Measurements from ENCODE around the gene C21orf91. TPM values are rescaled to one million over a fixed set of nuclear protein-coding genes. Genes with fewer than 3 reads are reported as not detected.

Gene C21orf91
- total RNA-seq, 1 experiment from 2014 or later = 16.9 TPM

DNA sequence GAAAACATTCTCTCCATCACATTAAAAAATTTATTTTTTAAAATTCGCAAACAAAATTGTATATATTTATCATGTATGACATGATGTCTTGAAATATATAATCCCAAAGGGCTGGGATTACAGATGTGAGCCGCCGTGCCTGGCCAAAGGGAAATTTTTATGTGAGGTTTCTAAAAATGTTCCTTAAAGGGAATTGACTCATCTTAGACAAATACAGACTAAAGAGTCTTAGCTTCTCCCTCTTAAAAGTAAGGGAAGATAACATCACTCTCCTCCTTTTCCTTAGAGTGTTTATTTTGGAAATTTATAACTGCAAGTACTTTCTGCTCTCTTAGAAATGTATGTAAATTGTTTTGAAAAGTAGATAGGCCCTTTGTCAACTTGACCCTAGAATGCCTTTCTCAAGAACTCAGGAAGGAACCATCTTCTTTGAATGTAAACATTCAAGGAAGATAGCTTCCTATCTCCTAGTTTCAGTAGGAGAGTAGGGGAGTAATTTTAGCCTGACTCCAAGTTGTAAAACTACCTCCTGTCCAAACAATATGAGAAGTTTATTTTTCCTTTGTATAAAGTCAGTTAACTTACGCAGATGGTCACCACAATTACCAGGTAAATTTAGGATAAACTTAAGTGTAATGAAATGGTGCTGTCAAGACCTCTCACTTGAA, 59.5 kb downstream of the C21orf91 start:
- POLR2A ChIA-PET = no interaction called here
- no peak overlapping the region for H3K4me3 Mint-ChIP-seq (ENCODE audit: unreplicated experiment)
- CTCF ChIA-PET = no interaction called here

DNA sequence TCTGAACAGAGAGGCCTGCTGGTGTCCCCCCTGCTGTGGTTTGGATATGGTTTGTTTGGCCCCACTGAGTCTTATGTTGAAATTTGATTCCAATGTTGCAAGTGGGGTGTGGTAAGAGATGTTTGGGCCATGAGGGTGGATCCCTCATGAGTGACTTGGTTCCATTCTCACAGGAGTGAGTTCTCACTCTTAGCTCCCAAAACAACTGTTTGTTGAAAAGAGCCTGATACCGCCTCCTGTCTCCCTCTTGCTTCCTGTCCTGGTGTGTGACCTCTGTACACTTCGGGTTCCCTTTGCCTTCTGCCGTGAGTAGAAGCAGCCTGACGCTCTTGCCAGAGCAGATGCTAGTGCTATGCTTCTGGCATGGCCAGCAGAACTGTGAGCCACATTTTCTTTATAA, 60.5 kb downstream of the C21orf91 start:
- DNase-seq = no peak
- intact Hi-C loops (cut with micrococcal nuclease; ENCODE audit: unreplicated experiment) = no loop called here
- Mint-ChIP-seq H3K4me3 (ENCODE audit: unreplicated experiment) (no peak overlapping the region), H3K4me1 (ENCODE audit: low read depth, unreplicated experiment) (peaks cover 5% of the 10 kb centered on the region), H3K27me3 (ENCODE audit: insufficient read depth, unreplicated experiment) (no peaks in the 10 kb centered on the region), H3K36me3 (ENCODE audit: insufficient read depth, unreplicated experiment) (no peaks in the 10 kb centered on the region), H3K27ac (ENCODE audit: unreplicated experiment) (no peak overlapping the region), H3K9me3 (ENCODE audit: unreplicated experiment) (no peaks in the 10 kb centered on the region)
- no TSS peak for BruUV-seq (replicated peaks)
- ChIA-PET CTCF (no interaction called here), POLR2A (no interaction called here)
- H3K36me3 ChIP-seq (ENCODE audit: control insufficient read depth, insufficient read depth, low read length) = no peaks in the 10 kb centered on the region
- H3K27me3 ChIP-seq (replicated peaks; ENCODE audit: control insufficient read depth, insufficient read depth, low read length) = no peaks in the 10 kb centered on the region
- H3K9me3 ChIP-seq = no peaks in the 10 kb centered on the region
- H3K4me3 ChIP-seq (ENCODE audit: low read depth, low read length) = no peak overlapping the region
- peaks cover 13% of the 10 kb centered on the region; the same call in 1 of the 2 replicates for H3K4me1 ChIP-seq
- TF ChIP-seq CTCF (IDR thresholded peaks at IDR 0.05; ENCODE audit: insufficient read depth in 1 of 2, low read depth in 1 of 2, low read length in 1 of 2, severe bottlenecking in 1 of 2, unreplicated experiment in 1 of 2) = no peak

More for the DNA sequence above, 59.5 kb downstream of the C21orf91 start:
- no peaks in the 10 kb centered on the region for H3K36me3 ChIP-seq (ENCODE audit: control insufficient read depth, insufficient read depth, low read length)
- H3K9me3 ChIP-seq = no peaks in the 10 kb centered on the region
- Mint-ChIP-seq H3K9me3 (ENCODE audit: unreplicated experiment) (no peaks in the 10 kb centered on the region), H3K4me1 (ENCODE audit: low read depth, unreplicated experiment) (peaks cover 5% of the 10 kb centered on the region), H3K27ac (ENCODE audit: unreplicated experiment) (no peak overlapping the region), H3K36me3 (ENCODE audit: insufficient read depth, unreplicated experiment) (no peaks in the 10 kb centered on the region), H3K27me3 (ENCODE audit: insufficient read depth, unreplicated experiment) (no peaks in the 10 kb centered on the region)
- no TSS peak for BruUV-seq (replicated peaks)
- no peaks in the 10 kb centered on the region for H3K27me3 ChIP-seq (replicated peaks; ENCODE audit: control insufficient read depth, insufficient read depth, low read length)
- H3K4me1 ChIP-seq = peaks cover 13% of the 10 kb centered on the region; the same call in 1 of the 2 replicates
- intact Hi-C loops (cut with micrococcal nuclease; ENCODE audit: unreplicated experiment) = no loop called here
- no peak overlapping the region for H3K4me3 ChIP-seq (ENCODE audit: low read depth, low read length)
- no peak for TF ChIP-seq CTCF (IDR thresholded peaks at IDR 0.05; ENCODE audit: insufficient read depth in 1 of 2, low read depth in 1 of 2, low read length in 1 of 2, severe bottlenecking in 1 of 2, unreplicated experiment in 1 of 2)
- no peak for DNase-seq

DNA sequence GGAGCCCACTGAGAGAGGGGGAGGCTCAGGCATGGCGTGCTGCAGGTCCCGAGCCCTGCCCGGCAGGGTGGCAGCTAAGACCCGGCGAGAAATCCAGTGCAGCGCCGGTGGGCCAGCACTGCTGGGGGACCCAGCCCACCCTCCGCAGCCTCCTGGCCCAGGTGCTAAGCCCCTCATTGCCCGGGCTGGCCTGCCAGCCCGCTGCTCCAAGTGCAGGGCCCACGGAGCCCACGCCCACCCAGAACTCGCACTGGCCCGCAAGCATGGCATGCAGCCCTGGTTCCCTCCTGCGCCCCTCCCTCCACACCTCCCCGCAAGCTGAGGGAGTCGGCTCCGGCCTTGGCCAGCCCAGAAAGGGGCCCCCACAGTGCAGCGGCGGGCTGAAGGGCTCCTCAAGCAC, 61.5 kb downstream of the C21orf91 start:
- Histone ChIP-seq H3K4me3 (ENCODE audit: low read depth, low read length) (no peak overlapping the region), H3K27me3 (replicated peaks; ENCODE audit: control insufficient read depth, insufficient read depth, low read length) (no peaks in the 10 kb centered on the region), H3K4me1 (peaks cover 13% of the 10 kb centered on the region; the same call in 1 of the 2 replicates), H3K9me3 (no peaks in the 10 kb centered on the region), H3K36me3 (ENCODE audit: control insufficient read depth, insufficient read depth, low read length) (no peaks in the 10 kb centered on the region)
- POLR2A ChIA-PET = no interaction called here
- no peak overlapping the region for H3K27ac Mint-ChIP-seq (ENCODE audit: unreplicated experiment)
- intact Hi-C loops (cut with micrococcal nuclease; ENCODE audit: unreplicated experiment) = no loop called here
- no peaks in the 10 kb centered on the region for H3K9me3 Mint-ChIP-seq (ENCODE audit: unreplicated experiment)
- no peak for DNase-seq
- no peaks in the 10 kb centered on the region for H3K27me3 Mint-ChIP-seq (ENCODE audit: insufficient read depth, unreplicated experiment)
- TF ChIP-seq CTCF (IDR thresholded peaks at IDR 0.05; ENCODE audit: insufficient read depth in 1 of 2, low read depth in 1 of 2, low read length in 1 of 2, severe bottlenecking in 1 of 2, unreplicated experiment in 1 of 2) = no peak
- no peak overlapping the region for H3K4me3 Mint-ChIP-seq (ENCODE audit: unreplicated experiment)
- no peaks in the 10 kb centered on the region for H3K36me3 Mint-ChIP-seq (ENCODE audit: insufficient read depth, unreplicated experiment)
- H3K4me1 Mint-ChIP-seq (ENCODE audit: low read depth, unreplicated experiment) = peaks cover 5% of the 10 kb centered on the region
- no TSS peak for BruUV-seq (replicated peaks)
- CTCF ChIA-PET = no interaction called here

Data from Caco-2 (cell line).